ENCODE data around the gene KCNG3. TPM values are rescaled to one million over a fixed set of nuclear protein-coding genes. Genes with fewer than 3 reads are reported as not detected.

Gene KCNG3
- total and polyA plus RNA-seq, 3 donors from 2014 or later, result 1.2 to 12.4 (median 11.3) TPM

- Histone ChIP-seq H3K36me3 (ENCODE audit: low read depth, missing control alignments) (no peaks in the 10 kb centered on the region), H3K9me3 (no peaks in the 10 kb centered on the region), H3K27me3 (no peaks in the 10 kb centered on the region), H3K4me3 (peak overlapping the region; percentile 70 to 72), H3K4me1 (peaks cover 6% of the 10 kb centered on the region), H3K27ac (peak overlapping the region; percentile 79 to 90)
- DNase-seq, result peak; percentile 62
- TF ChIP-seq CTCF (IDR thresholded peaks at IDR 0.05), result no peak
- no peak for TF ChIP-seq POLR2A (IDR thresholded peaks at IDR 0.05)
- 16% methylated on average over 76 of the region's 111 CpGs; no CpG with 5 or more reads in 1 of the 2 donors for WGBS, 2 donors
- intact Hi-C loops (cut with DNase I; ENCODE audit: low total_unique reads), result no loop called here
Observed at GRCh38 chr2:42492691-42493467, 903 bp downstream of the KCNG3 start.

- H3K27ac ChIP-seq, result no peak overlapping the region
- intact Hi-C loops (cut with DNase I; ENCODE audit: low total_unique reads), result no loop called here
- TF ChIP-seq CTCF (IDR thresholded peaks at IDR 0.05), result no peak
- no peak for TF ChIP-seq POLR2A (IDR thresholded peaks at IDR 0.05)
- DNase-seq, result no peak
- H3K36me3 ChIP-seq (ENCODE audit: low read depth, missing control alignments), result no peaks in the 10 kb centered on the region
- H3K4me3 ChIP-seq, result no peak overlapping the region
- H3K9me3 ChIP-seq, result no peaks in the 10 kb centered on the region
- no peaks in the 10 kb centered on the region for H3K4me1 ChIP-seq
- WGBS, 2 donors, result 79 to 87% methylated on average over 5 of the region's 5 CpGs
- no peaks in the 10 kb centered on the region for H3K27me3 ChIP-seq
Observed at GRCh38 chr2:42488297-42488696, 5.5 kb downstream of the KCNG3 start.

GRCh38 chr2:42486145-42486906, 7.5 kb downstream of the KCNG3 start:
- Histone ChIP-seq H3K27ac (no peak overlapping the region), H3K36me3 (ENCODE audit: low read depth, missing control alignments) (no peaks in the 10 kb centered on the region), H3K27me3 (no peaks in the 10 kb centered on the region), H3K9me3 (no peaks in the 10 kb centered on the region), H3K4me3 (no peak overlapping the region), H3K4me1 (no peaks in the 10 kb centered on the region)
- intact Hi-C loops (cut with DNase I; ENCODE audit: low total_unique reads), result no loop called here
- WGBS, 2 donors, result 87 to 88% methylated on average over 7 of the region's 7 CpGs
- DNase-seq, result no peak
- no peak for TF ChIP-seq POLR2A (IDR thresholded peaks at IDR 0.05)
- TF ChIP-seq CTCF (IDR thresholded peaks at IDR 0.05), result no peak

- DNase-seq, result no peak
- H3K27me3 ChIP-seq, result no peaks in the 10 kb centered on the region
- H3K36me3 ChIP-seq (ENCODE audit: low read depth, missing control alignments), result no peaks in the 10 kb centered on the region
- no peaks in the 10 kb centered on the region for H3K9me3 ChIP-seq
- H3K4me1 ChIP-seq, result no peaks in the 10 kb centered on the region
- no peak overlapping the region for H3K4me3 ChIP-seq
- no peak overlapping the region for H3K27ac ChIP-seq
- 81 to 85% methylated on average over 2 of the region's 2 CpGs for WGBS, 2 donors
- TF ChIP-seq CTCF (IDR thresholded peaks at IDR 0.05), result no peak
- no peak for TF ChIP-seq POLR2A (IDR thresholded peaks at IDR 0.05)
- intact Hi-C loops (cut with DNase I; ENCODE audit: low total_unique reads), result no loop called here
Observed at GRCh38 chr2:42480402-42480801, 13.4 kb downstream of the KCNG3 start.

All from testis (tissue), 3 donors.